IPS-20b (cell line): ENCODE measurements around the gene CHD2.
"Not testable (repeated sequence)": the region's sequence is repeated elsewhere in the genome, so short reads cannot be mapped to it uniquely, and the experiment has no call there.

Experiments used
- H3K27ac ChIP-seq: one replicate; pipeline ENCODE4 v1.5.1; 2013; ENCODE audit warnings: low read length
- H3K27me3 ChIP-seq: 2 replicates; pipeline ENCODE4 v1.6.1; 2013; ENCODE audit warnings: mild to moderate bottlenecking, low read length, inconsistent platforms; ENCODE audit not compliant: insufficient read depth
- H3K36me3 ChIP-seq: 2 replicates; pipeline ENCODE4 v1.6.1; 2013; ENCODE audit warnings: low read depth, mild to moderate bottlenecking, inconsistent platforms, low read length, moderate library complexity; ENCODE audit not compliant: insufficient read depth
- H3K4me1 ChIP-seq: 2 replicates; pipeline ENCODE4 v1.6.1; 2013; ENCODE audit warnings: mild to moderate bottlenecking, control low read depth, inconsistent platforms, low read length, moderate library complexity; ENCODE audit not compliant: insufficient read depth
- H3K4me3 ChIP-seq: 2 replicates; pipeline ENCODE4 v1.5.1; 2013; ENCODE audit warnings: mild to moderate bottlenecking, low read length, inconsistent platforms
- H3K9ac ChIP-seq: 2 replicates; pipeline ENCODE4 v1.6.1; 2013; ENCODE audit warnings: low read depth, mild to moderate bottlenecking, inconsistent platforms, low read length, moderate library complexity
- H3K9me3 ChIP-seq: 2 replicates; pipeline ENCODE4 v1.6.1; 2013; ENCODE audit warnings: mild to moderate bottlenecking, low read depth, low read length, inconsistent platforms; ENCODE audit not compliant: insufficient read depth

Gene CHD2

DNA sequence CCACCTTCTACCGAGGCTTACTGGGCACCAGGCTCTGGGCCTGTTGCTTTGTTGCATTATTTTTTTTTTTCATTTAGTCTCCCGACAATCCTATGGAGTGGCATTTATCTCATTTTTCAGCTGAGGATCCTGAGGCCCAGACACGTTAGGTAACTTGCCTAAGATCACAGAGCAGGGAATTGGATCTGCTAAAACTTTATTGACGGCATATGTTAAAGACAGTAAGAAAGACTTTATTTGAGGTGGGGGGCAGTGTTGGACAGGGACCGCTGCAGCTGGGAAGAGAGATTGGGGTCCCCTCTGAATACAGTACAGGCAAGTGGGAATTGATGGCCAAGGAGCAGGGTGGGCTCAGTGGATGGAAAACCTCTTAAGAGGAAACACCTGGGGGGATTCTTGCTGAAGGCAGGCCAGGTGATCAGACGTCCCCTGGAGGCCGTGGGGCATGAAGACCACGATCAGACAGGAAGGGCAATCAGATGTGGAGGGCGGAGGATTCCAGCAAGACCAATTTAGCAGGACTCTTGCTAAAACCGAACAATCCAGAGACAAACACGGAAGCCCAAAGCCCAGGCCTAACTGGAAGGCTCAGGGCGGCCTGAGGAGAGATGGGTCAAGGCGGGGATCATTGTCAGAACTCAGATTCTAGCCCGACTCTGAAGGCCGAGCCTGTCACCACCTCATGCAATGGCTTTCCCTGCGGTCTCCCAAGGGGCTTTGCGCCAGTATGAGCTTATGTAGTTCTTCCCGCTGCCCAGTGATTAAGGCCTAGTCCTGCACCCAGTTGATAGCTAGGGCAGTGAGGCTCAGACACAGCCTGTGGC is 135.2 kb downstream of the CHD2 start:
- H3K27ac ChIP-seq, result no peak overlapping the region
- H3K27me3 ChIP-seq, result no peaks in the 10 kb centered on the region
- H3K9ac ChIP-seq, result no peak overlapping the region
- H3K9me3 ChIP-seq, result no peaks in the 10 kb centered on the region
- H3K4me3 ChIP-seq, result no peak overlapping the region
- H3K4me1 ChIP-seq, result no peaks in the 10 kb centered on the region; the same call in 1 of the 2 replicates
- H3K36me3 ChIP-seq, result no peaks in the 10 kb centered on the region

DNA sequence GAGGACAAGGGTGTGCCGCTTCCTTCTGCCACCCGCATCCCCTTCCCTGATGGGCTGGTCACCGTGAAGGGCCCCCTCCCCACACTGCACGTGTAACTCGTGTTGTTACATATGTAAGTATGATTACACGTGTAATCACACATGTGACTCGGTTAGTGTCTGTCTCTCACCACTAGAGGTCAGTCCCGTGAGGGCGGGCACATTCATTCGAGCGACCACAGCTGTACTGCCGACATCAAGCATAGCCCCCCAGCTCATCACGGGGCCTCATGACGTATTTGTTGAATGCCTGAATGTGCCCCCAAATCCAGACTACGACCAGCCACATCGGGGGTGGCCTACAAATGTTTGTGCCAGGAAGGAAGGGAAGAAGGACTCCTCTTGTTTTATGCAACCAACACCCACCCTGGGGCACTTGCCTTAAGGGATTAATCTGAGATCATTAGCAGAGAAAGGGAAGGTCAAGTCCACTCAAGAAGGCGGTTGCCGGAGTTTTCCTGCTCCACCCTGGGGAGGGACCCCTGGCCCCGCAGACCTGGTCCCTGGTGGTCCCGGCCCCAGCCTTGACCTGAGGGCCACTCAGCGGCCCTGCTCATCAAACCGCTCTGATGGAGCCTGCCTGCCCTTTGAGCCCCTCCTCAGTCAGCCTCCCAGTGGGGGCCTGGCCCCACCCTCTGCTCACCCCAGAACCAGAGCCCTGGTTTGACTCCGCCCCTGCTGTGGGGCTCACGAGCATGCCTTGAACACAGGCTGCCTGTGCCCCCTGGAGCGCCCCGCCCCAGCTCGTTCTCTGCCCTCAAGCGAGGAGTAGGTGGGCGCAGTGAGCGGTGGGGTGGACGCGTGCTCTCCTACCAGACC is 136.1 kb downstream of the CHD2 start:
- Histone ChIP-seq H3K9me3 (no peaks in the 10 kb centered on the region), H3K9ac (no peak overlapping the region), H3K36me3 (no peaks in the 10 kb centered on the region), H3K27ac (no peak overlapping the region), H3K4me3 (no peak overlapping the region), H3K4me1 (no peaks in the 10 kb centered on the region; the same call in 1 of the 2 replicates), H3K27me3 (no peaks in the 10 kb centered on the region)

DNA sequence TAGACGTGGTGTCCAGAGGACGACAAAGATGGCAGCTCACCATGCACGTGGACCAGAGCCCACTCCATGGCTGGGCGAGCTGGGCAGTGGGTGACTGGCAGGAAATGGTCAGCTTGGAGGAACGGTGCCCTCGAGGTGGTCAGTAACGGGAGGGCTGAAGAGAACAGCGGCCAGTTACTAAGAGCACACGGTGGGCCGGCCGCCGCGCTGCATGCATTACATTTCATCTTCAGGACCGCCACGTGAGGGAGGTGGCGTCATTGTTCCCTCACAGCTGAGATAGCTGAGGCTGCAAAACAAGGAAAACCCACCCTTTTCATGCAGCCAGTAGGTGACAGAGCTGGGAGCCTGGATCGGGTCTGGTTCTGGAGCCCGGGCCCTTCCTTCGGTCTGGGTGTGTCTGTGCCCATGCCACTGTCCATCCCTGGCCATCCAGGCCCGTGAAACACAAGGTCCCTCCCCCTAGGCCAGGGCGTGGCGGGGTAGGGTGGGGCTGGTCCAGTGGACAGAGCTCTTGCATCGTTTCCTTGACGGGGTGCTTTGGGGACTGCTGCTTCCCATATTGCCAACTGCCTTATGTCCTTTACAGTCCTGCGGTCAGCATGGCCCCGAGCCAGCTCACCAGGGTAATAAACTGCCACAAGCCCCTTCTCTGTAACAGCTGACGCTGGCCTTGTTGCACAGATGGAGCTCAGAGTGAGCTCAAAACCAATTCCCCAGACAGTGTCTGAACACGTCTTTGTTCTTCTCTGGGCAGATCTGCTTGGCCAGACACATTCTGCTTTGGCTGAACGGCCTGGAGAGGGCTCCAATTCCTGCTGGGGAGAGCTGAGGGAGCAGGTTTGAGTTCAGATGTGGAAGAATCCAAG is 137.1 kb downstream of the CHD2 start:
- no peaks in the 10 kb centered on the region for H3K9me3 ChIP-seq
- H3K27me3 ChIP-seq, result no peaks in the 10 kb centered on the region
- no peak overlapping the region for H3K4me3 ChIP-seq
- H3K9ac ChIP-seq, result no peak overlapping the region
- H3K4me1 ChIP-seq, result no peaks in the 10 kb centered on the region; the same call in 1 of the 2 replicates
- no peak overlapping the region for H3K27ac ChIP-seq
- peaks cover under 1% of the 10 kb centered on the region; the same call in 1 of the 2 replicates for H3K36me3 ChIP-seq

DNA sequence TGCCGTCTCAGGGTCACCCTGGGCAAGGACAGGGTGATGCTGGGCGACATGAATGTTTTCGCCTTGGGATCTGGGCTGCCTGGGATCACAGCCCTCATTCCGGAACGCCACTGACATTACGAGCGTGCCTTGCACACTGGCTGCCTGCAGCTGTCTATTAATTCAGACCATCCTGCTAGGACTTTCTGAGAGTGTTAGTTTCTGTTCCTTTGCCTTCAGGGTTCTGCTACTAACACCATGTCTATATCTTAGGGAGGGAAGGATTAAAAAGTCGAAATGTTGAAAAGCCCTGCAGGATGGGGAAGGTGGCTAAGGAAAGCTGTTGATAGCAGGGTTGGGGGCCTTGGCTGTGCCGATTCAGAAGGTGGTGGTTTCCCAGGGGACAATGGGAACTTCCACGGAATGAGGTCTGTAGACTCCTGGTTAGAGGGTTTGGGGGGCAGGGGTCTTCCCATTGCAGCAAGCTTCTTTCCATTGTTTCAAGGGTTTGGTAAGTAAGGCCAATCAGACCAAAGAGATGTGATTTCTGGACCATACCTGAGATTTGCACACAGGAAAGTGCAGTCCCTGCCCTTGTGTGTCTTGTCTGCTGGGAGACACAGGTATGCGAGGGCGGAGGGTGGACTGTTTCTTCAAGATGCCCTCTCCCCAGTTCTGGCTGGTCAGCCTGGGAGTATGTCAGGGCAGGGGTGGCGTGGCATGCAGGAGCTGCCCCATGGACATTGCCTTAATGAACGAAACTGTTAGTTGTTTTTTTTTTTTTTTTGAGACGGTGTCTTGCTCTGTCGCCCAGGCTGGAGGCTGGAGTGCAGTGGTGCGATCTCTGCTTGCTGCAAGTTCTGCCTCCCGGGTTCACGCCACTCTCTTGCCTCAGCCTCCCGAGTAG is 137.9 kb downstream of the CHD2 start:
- Histone ChIP-seq H3K36me3 (peaks cover 9% of the 10 kb centered on the region; the same call in 1 of the 2 replicates), H3K9me3 (no peaks in the 10 kb centered on the region), H3K27me3 (no peaks in the 10 kb centered on the region), H3K4me1 (no peaks in the 10 kb centered on the region; the same call in 1 of the 2 replicates), H3K9ac (no peak overlapping the region), H3K27ac (no peak overlapping the region), H3K4me3 (no peak overlapping the region)

DNA sequence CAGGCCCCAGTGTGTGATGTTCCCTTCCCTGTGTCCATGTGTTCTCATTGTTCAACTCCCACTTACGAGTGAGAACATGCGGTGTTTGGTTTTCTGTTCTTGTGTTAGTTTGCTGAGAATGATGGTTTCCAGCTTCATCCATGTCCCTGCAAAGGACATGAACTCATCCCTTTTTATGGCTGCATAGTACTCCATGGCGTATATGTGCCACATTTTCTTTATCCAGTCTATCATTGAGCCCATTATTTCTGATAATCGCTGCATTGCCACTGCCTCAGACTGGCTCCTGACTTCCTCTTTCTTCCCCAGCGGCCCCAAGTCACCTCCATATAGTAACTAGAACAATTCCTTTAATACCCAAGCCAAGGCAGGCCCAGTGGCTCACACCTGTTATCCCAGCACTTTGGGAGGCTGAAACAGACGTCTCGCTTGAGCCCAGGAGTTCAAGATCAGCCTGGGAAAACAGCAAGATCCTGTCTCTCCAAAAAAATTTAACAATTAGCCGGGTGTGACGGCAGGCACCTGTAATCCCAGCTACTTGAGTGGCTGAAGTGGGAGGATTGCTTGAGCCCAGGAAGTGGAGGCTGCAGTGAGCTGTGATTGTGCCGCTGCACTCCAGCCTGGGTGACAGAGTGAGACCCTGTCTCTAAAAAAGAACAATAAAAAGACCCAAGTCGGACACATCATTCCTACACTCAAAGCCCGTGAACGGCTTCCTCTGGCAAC is 139.6 kb downstream of the CHD2 start:
- H3K9me3 ChIP-seq, H3K4me1 ChIP-seq, H3K27me3 ChIP-seq, H3K4me3 ChIP-seq, H3K9ac ChIP-seq, H3K27ac ChIP-seq: not testable (repeated sequence)
- H3K36me3 ChIP-seq, result peaks cover 24% of the 10 kb centered on the region

DNA sequence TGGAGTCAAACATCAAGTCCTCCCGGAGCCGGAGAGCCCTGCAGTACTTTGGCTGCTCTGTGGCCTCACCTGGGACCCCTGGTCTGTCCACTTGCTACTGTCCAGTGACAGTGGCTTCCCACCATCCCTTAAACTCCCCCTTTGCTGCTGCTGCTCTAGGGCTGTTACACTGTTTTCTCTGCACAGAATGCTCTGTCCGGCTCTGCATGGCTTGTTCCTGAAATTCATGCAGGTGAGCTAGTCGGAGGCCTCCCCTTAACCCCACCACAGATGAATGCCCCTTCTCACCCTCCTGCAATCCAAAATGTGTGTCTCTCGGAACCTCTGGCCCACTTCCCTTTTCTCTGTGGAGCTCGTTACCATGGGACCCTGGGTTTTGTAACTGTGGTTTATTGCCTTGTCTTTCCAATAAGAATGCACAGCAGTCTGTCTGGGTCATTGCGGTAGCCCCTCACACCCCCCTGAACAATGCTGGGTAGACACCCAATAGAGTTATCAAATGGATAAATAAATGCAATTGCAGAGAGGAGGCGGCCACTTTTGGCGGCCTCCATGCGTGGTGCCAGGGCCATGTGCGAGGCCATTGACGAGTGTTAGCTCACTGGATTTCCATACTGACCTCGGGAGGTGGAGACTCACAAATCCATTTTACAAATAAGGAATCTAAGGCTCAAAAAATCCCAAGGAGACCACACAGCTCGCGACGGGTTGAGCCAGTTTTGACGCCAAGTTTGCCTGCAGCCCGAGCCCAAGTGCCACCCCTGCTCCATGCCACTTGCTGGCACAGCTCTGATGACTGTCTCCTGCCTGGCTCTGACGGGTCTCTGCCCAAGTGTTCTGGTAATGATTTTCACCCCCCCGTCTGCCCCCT is 140.4 kb downstream of the CHD2 start:
- no peaks in the 10 kb centered on the region; the same call in 1 of the 2 replicates for H3K4me1 ChIP-seq
- no peak overlapping the region for H3K27ac ChIP-seq
- H3K27me3 ChIP-seq, result no peaks in the 10 kb centered on the region
- H3K9ac ChIP-seq, result no peak overlapping the region
- no peaks in the 10 kb centered on the region for H3K9me3 ChIP-seq
- peaks cover 32% of the 10 kb centered on the region for H3K36me3 ChIP-seq
- no peak overlapping the region for H3K4me3 ChIP-seq

DNA sequence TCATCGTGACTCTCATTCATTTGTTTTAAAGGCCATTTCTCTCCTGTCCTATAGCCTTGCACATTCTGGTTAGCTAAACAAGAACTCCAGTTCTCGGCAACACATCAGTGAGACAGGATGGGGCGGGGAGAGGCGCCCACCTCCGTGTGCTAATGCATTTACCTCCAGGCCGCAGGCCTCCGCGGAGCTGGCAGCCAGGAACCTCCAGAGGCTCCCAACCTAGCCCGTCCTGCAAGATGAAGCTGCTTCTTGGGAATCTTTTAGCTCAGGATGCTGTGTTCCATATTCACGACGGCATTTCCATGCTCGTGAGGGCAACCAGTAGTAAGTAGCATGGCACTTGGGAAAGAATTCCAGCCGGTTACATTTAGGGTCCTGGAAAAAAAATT is 141.0 kb downstream of the CHD2 start:
- H3K9ac ChIP-seq, result no peak overlapping the region
- no peak overlapping the region for H3K4me3 ChIP-seq
- no peak overlapping the region for H3K27ac ChIP-seq
- peaks cover 39% of the 10 kb centered on the region for H3K36me3 ChIP-seq
- no peaks in the 10 kb centered on the region for H3K27me3 ChIP-seq
- 0 out of 2 replicates have a peak, but pooled peaks cover 3% of the 10 kb centered on the region for H3K9me3 ChIP-seq
- no peaks in the 10 kb centered on the region; the same call in 1 of the 2 replicates for H3K4me1 ChIP-seq

DNA sequence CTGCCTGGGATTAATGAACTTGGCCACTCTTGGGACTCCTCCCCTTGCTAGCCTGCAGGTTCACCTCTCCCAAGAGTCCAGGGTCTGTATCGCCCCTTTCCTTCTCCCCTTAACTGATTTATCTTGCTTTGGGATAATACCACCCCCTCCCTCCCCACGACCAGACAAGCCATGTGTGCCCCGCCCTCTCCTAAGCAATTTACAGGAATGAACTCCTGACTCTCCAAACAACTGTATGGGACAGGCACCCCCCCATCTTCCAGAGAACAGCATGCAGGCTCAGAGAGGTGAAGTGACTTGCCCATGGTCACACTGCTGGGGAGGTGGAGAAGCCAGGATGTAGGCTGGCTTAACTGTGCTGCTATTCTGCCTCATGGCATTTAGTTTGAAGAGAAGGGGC is 142.1 kb downstream of the CHD2 start:
- Histone ChIP-seq H3K4me3 (no peak overlapping the region), H3K9ac (no peak overlapping the region), H3K36me3 (peaks cover 49% of the 10 kb centered on the region)

DNA sequence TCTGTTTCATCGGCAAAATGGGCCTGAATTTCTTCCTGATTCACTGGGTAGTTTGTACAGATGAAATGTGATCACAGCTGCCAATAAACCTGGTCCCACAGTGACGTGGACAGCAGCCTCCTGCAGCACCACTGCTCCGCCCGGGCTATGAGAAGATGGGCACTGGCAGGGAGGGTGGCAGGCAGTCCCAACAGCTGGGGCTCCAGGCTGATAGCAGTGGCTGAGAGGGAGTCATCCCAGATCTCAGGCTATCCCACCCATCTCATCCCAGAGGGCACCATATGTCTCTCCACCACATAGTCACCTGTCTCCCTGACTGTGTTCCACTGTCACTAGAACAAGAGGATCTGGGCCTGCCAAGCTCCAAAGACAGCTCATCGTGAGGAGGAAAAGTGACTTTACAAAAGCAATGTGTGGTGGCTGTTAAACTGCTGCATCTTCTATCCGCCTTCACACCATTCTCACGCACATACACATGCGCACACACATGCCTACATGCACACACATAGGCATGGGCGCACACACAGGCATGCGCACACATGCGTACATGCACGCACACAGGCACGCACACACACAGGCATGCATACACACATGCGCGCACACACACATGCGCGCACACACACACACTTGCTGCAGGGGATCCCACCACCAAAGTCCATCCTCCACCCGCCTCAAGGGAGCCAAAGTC is 142.7 kb downstream of the CHD2 start:
- no peak overlapping the region for H3K9ac ChIP-seq
- H3K4me3 ChIP-seq, result no peak overlapping the region
- peaks cover 55% of the 10 kb centered on the region for H3K36me3 ChIP-seq
- H3K27me3 ChIP-seq, result no peaks in the 10 kb centered on the region
- no peaks in the 10 kb centered on the region for H3K4me1 ChIP-seq
- H3K27ac ChIP-seq, result no peak overlapping the region
- 0 out of 2 replicates have a peak, but pooled peaks cover 7% of the 10 kb centered on the region for H3K9me3 ChIP-seq

More for the DNA sequence above, 142.1 kb downstream of the CHD2 start:
- no peak overlapping the region for H3K27ac ChIP-seq
- H3K9me3 ChIP-seq, result 0 out of 2 replicates have a peak, but pooled peaks cover 7% of the 10 kb centered on the region
- no peaks in the 10 kb centered on the region for H3K4me1 ChIP-seq
- H3K27me3 ChIP-seq, result no peaks in the 10 kb centered on the region
